Type B pancreatic cell (in vitro differentiated cells): ENCODE results near the gene SEC61A2. TPM values are rescaled to one million over a fixed set of nuclear protein-coding genes. Genes with fewer than 3 reads are reported as not detected.
"Not testable (repeated sequence)": the region's sequence is repeated elsewhere in the genome, so short reads cannot be mapped to it uniquely, and the experiment has no call there.

ENCODE experiments used
- DNase-seq: peaks from one replicate; pipeline ENCODE4 v3.0.0; 2021; ENCODE audit warnings: mixed read lengths; ENCODE audit not compliant: unreplicated experiment; ENCODE audit errors: extremely low spot score
- H3K27ac Mint-ChIP-seq: 2 replicates; pipeline ENCODE4 v1.8.0; 2021; ENCODE audit warnings: mild to moderate bottlenecking, mixed read lengths
- H3K27me3 Mint-ChIP-seq: 2 replicates; pipeline ENCODE4 v1.8.0; 2021; ENCODE audit warnings: mixed read lengths
- H3K36me3 Mint-ChIP-seq: 2 replicates; pipeline ENCODE4 v1.8.0; 2021; ENCODE audit warnings: mixed read lengths
- H3K4me1 Mint-ChIP-seq: one replicate; pipeline ENCODE4 v1.8.0; 2021; ENCODE audit warnings: mixed read lengths; ENCODE audit not compliant: unreplicated experiment
- H3K4me3 Mint-ChIP-seq: 2 replicates; pipeline ENCODE4 v1.8.0; 2021; ENCODE audit warnings: mild to moderate bottlenecking, mixed read lengths
- H3K9me3 Mint-ChIP-seq: 2 replicates; pipeline ENCODE4 v1.8.0; 2021; ENCODE audit warnings: mixed read lengths
- CTCF ChIP-seq: fragments of 200-600 bp; sonication (generic); conservative IDR thresholded peaks from 2 replicates; pipeline ENCODE4 v1.5.0; 2021; ENCODE audit warnings: antibody characterized with exemption, mild to moderate bottlenecking
- total RNA-seq: library from RNA; stranded (reverse); gene quantifications from 2 replicates; pipeline ENCODE4 v1.2.1, GENCODE V29; 2021; ENCODE audit warnings: low replicate concordance

Gene SEC61A2
- total RNA-seq, 1 donor from 2014 or later = 26.3 TPM

- H3K36me3 Mint-ChIP-seq = peaks cover 28% of the 10 kb centered on the region
These were observed 31.2 kb downstream of the SEC61A2 start for GRCh38 chr10:12160664-12161063.

GRCh38 chr10:12162927-12163326 is 33.5 kb downstream of the SEC61A2 start:
- no peak for TF ChIP-seq CTCF
- Mint-ChIP-seq H3K4me3 (no peak overlapping the region), H3K27me3 (no peaks in the 10 kb centered on the region), H3K27ac (no peak overlapping the region), H3K36me3 (peaks cover 15% of the 10 kb centered on the region), H3K9me3 (no peaks in the 10 kb centered on the region), H3K4me1 (no peaks in the 10 kb centered on the region)
- no peak for DNase-seq

More at GRCh38 chr10:12160664-12161063, 31.2 kb downstream of the SEC61A2 start:
- Mint-ChIP-seq H3K27me3 (no peaks in the 10 kb centered on the region), H3K4me3 (no peak overlapping the region), H3K27ac (no peak overlapping the region), H3K9me3 (no peaks in the 10 kb centered on the region), H3K4me1 (no peaks in the 10 kb centered on the region)
- no peak for TF ChIP-seq CTCF
- no peak for DNase-seq

GRCh38 chr10:12164085-12164484 is 34.6 kb downstream of the SEC61A2 start:
- Mint-ChIP-seq H3K27me3 (no peaks in the 10 kb centered on the region), H3K36me3 (peaks cover 21% of the 10 kb centered on the region), H3K4me1 (no peaks in the 10 kb centered on the region), H3K9me3 (no peaks in the 10 kb centered on the region), H3K27ac (no peak overlapping the region), H3K4me3 (no peak overlapping the region)
- no peak for DNase-seq
- TF ChIP-seq CTCF = no peak

GRCh38 chr10:12165036-12165435 is 35.6 kb downstream of the SEC61A2 start:
- no peaks in the 10 kb centered on the region for H3K9me3 Mint-ChIP-seq

GRCh38 chr10:12165999-12166775 is 36.7 kb downstream of the SEC61A2 start:
- Mint-ChIP-seq H3K36me3 (peaks cover 31% of the 10 kb centered on the region), H3K4me3 (no peak overlapping the region), H3K4me1 (no peaks in the 10 kb centered on the region), H3K27ac (peak overlapping the region; percentile 64), H3K9me3 (no peaks in the 10 kb centered on the region), H3K27me3 (no peaks in the 10 kb centered on the region)
- DNase-seq = no peak
- TF ChIP-seq CTCF = no peak

More at GRCh38 chr10:12165036-12165435, 35.6 kb downstream of the SEC61A2 start:
- DNase-seq = no peak
- TF ChIP-seq CTCF = no peak
- no peaks in the 10 kb centered on the region for H3K27me3 Mint-ChIP-seq
- peaks cover 23% of the 10 kb centered on the region for H3K36me3 Mint-ChIP-seq
- peak overlapping the region; percentile 5 for H3K27ac Mint-ChIP-seq
- no peaks in the 10 kb centered on the region for H3K4me1 Mint-ChIP-seq
- H3K4me3 Mint-ChIP-seq = no peak overlapping the region

- not testable (repeated sequence) for H3K27ac Mint-ChIP-seq, H3K4me3 Mint-ChIP-seq, H3K9me3 Mint-ChIP-seq, H3K27me3 Mint-ChIP-seq, DNase-seq, H3K4me1 Mint-ChIP-seq
- H3K36me3 Mint-ChIP-seq = peaks cover 35% of the 10 kb centered on the region
These were observed 42.0 kb downstream of the SEC61A2 start for GRCh38 chr10:12171512-12171911.
